ENCODE data around the gene CACNB3. TPM values are rescaled to one million over a fixed set of nuclear protein-coding genes. Genes with fewer than 3 reads are reported as not detected.

CACNB3 gene
- total RNA-seq, 4 donors from 2014 or later, result 10.2 to 47.0 (median 35.6) TPM

- no peak for DNase-seq
- TF ChIP-seq CTCF (IDR thresholded peaks at IDR 0.05) (no peak), POLR2A (IDR thresholded peaks at IDR 0.05) (no peak)
- Histone ChIP-seq H3K27ac (no peak overlapping the region), H3K36me3 (peaks cover 0 to 83% (median 0%) of the 10 kb centered on the region in 3 donors), H3K27me3 (no peaks in the 10 kb centered on the region), H3K4me3 (no peak overlapping the region), H3K4me1 (peaks cover 0 to 3% (median 0%) of the 10 kb centered on the region in 4 donors), H3K9me3 (no peaks in the 10 kb centered on the region)
These were observed 43.8 kb upstream of the CACNB3 start for GRCh38 chr12:48774516-48774915.

- H3K27ac ChIP-seq, result no peak overlapping the region
- H3K36me3 ChIP-seq, result peaks cover 0 to 80% (median 0%) of the 10 kb centered on the region in 3 donors
- no peak for DNase-seq
- no peaks in the 10 kb centered on the region for H3K27me3 ChIP-seq
- TF ChIP-seq POLR2A (IDR thresholded peaks at IDR 0.05), result no peak
- no peak for TF ChIP-seq CTCF (IDR thresholded peaks at IDR 0.05)
- no peaks in the 10 kb centered on the region for H3K9me3 ChIP-seq
- H3K4me3 ChIP-seq, result no peak overlapping the region
- H3K4me1 ChIP-seq, result peaks cover 0 to 10% (median 0%) of the 10 kb centered on the region in 4 donors
These were observed 43.0 kb upstream of the CACNB3 start for GRCh38 chr12:48775299-48775698.

GRCh38 chr12:48775991-48776649, 42.2 kb upstream of the CACNB3 start:
- no peak overlapping the region for H3K27ac ChIP-seq
- DNase-seq, result no peak
- H3K4me1 ChIP-seq, result peaks cover 0 to 19% (median 0%) of the 10 kb centered on the region in 4 donors
- H3K4me3 ChIP-seq, result no peak overlapping the region
- H3K27me3 ChIP-seq, result no peaks in the 10 kb centered on the region
- no peaks in the 10 kb centered on the region for H3K9me3 ChIP-seq
- no peak for TF ChIP-seq CTCF (IDR thresholded peaks at IDR 0.05)
- no peak for TF ChIP-seq POLR2A (IDR thresholded peaks at IDR 0.05)
- H3K36me3 ChIP-seq, result peaks cover 0 to 72% (median 0%) of the 10 kb centered on the region in 3 donors

DNA sequence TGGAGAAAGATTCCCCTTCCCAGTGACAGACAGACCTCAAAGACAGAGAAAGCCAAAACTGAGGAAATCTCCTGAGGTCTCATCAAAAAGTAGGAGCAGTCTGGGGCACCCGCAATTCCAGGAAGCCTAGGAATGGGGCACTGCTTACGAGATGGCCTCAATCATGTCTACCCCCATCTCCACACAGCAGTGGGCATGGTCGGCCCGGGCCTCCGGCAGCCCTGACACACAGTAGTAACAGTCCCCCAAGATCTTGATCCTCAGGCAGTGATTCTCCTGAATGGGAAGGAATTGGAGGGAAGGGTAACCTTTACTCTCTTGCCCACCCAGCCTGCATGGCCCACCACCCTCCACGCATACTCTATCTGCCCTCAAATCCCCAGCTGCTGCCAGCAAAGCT, 41.3 kb upstream of the CACNB3 start:
- Histone ChIP-seq H3K4me3 (no peak overlapping the region), H3K36me3 (peaks cover 0 to 64% (median 0%) of the 10 kb centered on the region in 3 donors), H3K4me1 (peaks cover 0 to 27% (median 0%) of the 10 kb centered on the region in 4 donors), H3K9me3 (no peaks in the 10 kb centered on the region), H3K27ac (no peak overlapping the region), H3K27me3 (no peaks in the 10 kb centered on the region)
- no peak for DNase-seq
- TF ChIP-seq POLR2A (IDR thresholded peaks at IDR 0.05) (no peak), CTCF (IDR thresholded peaks at IDR 0.05) (no peak)

DNA sequence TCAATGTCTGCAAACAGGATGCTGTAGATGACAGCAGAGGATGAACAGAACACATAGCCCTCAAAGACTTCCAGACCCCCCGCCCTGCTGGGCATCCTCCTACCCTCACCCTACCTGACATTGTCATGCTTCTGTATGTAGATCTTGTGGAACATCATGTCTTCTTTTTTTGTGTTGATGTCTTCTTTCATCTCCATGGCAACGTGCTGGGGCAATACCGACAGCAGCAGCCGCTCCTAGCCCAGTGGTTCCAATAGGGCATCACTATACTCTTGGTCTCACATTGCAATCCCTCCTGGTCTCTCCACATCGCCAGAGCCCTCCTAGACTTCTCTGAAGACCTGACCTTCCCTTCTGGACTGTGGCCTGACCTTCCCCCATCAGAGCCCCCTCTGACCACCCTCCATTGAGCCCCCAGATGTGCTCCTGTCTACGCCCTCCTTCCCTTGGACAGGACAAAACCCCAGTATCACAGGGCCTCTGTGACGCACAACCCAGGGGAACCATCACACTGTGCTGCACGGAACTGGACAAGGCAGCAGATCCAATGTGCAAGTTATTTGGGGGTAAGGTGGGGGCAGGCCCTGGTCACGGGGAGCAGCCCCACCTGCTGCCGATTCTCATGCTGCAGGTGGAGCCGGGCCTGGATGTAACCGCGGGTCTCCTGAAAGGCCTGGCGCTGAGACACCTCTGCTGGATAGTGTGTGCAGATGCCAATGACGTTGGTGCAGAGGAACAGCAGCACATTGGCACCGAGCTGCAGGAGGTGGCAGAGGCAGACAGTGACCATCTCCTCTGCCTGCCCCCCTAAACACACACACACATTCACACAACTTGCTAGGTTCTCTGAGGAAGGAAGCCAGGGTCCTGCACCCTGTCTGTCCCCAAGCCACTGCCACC, 40.5 kb upstream of the CACNB3 start:
- H3K27me3 ChIP-seq, result no peaks in the 10 kb centered on the region
- no peaks in the 10 kb centered on the region for H3K9me3 ChIP-seq
- no peak for TF ChIP-seq POLR2A (IDR thresholded peaks at IDR 0.05)
- DNase-seq, result no peak
- H3K4me1 ChIP-seq, result peaks cover 0 to 35% (median 0%) of the 10 kb centered on the region in 4 donors
- no peak overlapping the region for H3K4me3 ChIP-seq
- H3K36me3 ChIP-seq, result peaks cover 0 to 61% (median 0%) of the 10 kb centered on the region in 3 donors
- H3K27ac ChIP-seq, result no peak overlapping the region

GRCh38 chr12:48779869-48780268, 38.4 kb upstream of the CACNB3 start:
- no peak for DNase-seq
- no peaks in the 10 kb centered on the region for H3K9me3 ChIP-seq
- H3K4me1 ChIP-seq, result peaks cover 0 to 41% (median 0%) of the 10 kb centered on the region in 4 donors
- no peak overlapping the region for H3K4me3 ChIP-seq
- no peaks in the 10 kb centered on the region for H3K27me3 ChIP-seq
- TF ChIP-seq POLR2A (IDR thresholded peaks at IDR 0.05) (no peak), CTCF (IDR thresholded peaks at IDR 0.05) (no peak)
- H3K36me3 ChIP-seq, result peaks cover 0 to 47% (median 0%) of the 10 kb centered on the region in 3 donors
- H3K27ac ChIP-seq, result peak overlapping the region in 2 of 4 donors; percentile 23 to 59
